Stimulated activated CD8-positive, alpha-beta memory T cell treated with anti-CD3 and anti-CD28 coated beads, Interleukin-7, amount 100 ng/mL, for 48 hours (primary cell): ENCODE results near the gene PPM1F.
"Not testable (repeated sequence)": the region's sequence is repeated elsewhere in the genome, so short reads cannot be mapped to it uniquely, and the experiment has no call there.

Experiments used
- DNase-seq, 2 donors: peaks; one replicate each; pipeline ENCODE4 v3.0.0-alpha.2; 2020; ENCODE audit warnings: low read depth in 1 of 2; ENCODE audit errors: extremely low read depth in 1 of 2

Gene PPM1F

DNA sequence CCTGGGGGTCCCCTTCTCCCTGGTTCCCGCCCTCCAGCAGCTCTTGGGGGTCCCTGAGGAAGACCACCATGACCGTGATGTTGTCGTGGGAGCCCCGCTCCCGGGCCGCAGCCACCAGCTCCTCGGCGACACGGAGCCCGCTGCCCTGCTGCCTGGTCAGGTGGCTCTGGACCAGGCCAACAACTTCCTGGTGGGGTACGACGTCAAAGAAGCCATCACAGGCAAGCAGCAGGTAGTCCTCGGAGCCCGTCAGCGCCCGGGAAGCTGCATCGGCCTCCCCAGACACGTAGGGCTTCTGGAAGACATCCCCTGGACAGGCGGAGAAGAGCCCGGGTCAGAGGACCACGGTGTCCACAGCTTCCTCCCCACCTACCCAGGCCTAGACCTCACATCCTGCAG lies 29.5 kb downstream of the PPM1F start:
- no peak for DNase-seq

DNA sequence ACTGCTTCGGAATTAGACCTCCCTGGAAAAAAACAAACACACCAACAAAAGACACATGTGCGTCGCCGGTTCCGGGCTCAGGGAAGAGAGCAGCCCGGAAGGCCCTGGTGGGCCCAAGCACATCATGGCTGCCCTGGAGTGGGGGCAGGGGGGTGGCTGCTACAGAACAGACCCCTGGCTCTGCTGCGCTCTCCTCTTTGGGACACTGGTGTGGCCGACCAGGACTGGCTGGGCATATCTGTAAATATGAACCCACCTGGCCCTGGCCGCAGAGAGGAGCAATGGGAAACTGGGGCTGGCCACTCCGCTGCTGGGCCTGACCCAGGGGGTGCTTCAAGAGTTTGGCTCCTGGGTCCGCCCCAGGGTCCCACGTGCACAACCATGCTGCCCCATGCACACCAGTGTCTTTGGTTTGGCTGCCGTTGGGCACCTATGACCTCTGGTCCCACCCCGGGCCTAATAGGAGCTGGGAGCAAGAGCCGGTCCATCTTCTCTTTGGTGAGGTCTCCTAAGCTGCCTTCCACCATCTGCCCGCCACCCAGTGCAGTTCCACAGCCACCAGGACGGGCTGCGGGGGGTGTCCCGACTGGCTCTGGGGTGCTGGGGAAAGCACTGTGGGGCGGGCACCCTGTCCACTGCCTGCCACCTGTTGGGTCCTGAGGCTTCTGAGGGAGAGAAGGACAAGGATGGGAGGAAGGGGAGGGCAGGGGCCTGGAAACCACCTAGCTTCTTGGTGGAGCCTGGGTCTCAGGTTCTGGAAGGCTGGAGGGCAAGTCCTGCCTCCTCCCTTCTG lies 30.1 kb downstream of the PPM1F start:
- no peak for DNase-seq

DNA sequence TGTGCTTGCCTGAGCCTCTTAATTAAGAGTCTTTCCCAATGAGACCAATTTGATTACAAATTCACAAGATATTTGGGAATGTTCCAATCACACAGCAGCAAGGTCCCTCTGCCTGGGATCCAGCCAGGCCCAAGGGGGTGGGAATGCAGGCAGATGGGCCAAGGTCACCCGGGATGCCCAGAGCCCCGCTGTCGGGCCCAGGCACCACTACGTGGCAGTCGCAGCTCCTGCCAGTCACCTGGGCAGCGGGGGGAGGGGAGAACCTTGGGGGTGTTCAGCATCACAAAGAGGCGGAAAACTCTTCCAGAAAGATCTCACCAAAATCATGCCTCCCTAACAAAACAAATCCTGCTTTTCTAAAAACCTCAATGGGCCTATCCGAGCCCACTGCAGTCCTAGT lies 30.9 kb downstream of the PPM1F start:
- DNase-seq, result no peak

DNA sequence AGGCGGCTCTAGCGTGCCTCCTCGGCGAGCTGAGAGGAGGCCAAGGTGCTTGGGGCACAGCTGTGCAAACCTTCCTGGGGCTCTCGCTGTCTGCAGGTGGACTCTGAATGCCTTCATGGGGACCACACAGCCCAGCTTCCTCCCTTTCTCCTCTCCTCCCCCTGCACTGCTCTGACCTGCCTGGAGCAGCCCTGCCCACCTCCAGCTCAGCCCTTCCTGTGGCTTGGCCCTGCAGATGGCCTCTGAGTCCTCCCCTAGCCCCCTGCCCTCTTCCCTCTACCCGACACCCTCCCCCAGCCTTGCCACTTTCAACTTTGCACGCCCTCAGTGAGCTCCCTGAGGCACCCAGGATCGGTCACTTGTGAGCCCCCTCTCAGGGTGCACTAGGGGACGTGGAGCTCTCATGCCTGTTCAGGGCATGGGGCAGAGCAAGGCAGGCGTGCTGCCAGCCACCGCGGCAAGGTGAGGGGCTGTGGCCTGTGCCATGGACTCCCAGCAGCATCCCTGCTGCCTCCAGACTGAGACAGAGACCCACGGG lies 31.4 kb downstream of the PPM1F start:
- no peak for DNase-seq

DNA sequence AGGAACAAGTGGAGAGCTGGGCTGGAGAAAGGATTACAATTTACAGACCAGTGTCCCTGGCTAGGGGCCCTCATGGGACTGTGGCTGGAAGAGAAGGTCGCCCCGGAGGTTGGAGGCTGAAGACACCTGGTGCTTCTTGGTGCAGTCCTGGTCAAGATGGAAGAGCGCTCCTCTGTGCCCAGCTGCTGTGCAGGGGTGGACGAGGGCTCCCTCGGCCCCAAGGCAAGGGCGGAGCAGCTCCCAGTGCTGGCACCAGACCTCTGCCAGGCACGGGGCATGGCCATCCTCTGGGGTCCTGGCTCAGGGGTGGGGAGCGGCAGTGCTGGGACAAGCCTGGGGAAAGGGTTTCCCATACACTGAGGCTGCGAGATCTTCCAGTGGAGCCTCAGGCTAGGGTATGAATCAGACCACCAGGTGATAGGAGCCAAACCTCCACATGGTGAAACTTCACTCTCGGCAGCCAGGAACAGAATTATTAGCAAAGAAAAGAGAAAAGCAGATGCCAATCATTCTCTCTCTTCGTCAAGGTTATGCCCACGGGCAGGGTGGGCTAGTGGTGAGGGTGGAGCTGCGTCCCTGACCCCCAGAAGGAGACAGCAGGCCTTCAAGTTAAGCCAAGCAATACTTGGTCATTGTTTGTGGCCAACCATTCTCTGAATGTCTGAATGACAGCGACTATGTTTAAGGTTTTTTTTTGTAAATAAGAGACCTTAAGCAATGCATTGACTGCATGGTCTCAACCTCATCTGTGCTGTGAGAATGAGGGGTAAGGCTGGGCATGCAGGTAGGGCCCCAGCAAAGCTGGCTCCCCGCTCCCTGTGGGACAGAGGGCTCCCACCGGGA lies 32.1 kb downstream of the PPM1F start:
- no peak for DNase-seq

DNA sequence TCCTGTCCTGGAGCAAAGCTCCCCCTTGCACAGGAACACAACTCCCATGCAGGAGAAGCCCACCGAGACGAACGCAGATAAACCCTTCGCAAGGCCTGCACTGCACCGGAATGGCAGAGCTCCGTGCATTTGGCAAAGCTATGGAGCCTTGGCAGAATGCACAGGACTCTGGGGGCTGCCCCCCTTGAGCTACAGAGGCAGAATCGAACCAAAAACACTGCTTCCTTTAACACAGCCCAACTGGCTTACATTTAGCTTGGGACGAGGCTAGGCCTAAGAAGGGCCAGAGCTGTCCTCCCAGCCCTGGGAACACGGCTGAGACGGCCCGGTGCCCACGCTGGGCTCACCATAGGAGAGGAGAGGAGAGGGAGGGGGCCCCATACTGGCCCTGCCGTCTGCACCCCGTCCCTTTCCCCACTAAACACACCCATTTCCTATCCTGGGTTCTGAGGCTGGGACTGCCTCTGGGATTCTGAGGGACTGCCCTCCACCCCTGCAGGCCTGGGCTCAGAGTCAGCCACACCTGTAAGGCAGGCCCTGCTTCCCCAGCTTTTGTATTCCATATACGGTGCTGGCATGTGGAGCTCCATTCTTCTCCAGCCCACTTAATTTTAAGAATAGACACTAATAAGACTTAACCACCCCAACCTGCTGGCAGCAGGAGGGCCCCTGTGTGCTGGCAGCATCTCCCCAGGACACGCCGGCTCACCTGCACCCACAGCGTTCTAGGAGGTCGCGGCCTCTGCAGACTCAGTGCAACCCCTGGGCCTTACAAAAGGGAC lies 32.9 kb downstream of the PPM1F start:
- DNase-seq, result no peak

DNA sequence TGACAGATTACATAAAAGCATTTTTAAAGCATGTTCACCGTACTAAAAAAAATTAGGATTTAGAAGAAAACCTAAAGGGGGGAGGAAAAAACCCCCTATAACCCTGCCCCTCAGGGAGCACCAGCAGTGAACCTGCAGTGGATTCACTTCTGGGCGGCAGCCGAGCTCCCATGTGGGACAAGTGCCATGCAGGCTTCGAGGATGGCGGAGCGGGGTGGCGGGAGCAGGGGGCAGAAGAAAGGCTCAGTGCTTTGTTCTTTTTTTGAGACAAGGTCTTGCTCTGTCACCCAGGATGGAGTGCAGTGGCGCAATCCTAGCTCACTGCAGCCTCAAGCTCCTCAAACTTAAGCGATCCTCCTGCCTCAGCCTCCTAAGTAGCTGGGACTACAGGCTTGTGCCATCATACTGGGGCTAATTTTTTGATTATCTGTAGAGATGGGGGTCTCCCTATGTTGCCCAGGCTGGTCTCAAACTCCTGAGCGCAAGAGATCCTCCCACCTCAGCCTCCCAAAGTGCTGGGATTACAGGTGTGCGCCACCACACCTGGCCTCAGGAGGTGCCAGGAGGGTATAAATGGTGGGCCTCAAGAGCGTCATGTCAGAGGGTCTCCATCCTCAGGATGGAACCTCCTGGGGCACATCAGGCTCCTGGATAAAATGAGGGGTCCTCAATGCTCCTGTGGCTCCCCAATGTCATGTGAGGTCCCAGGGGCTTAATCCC lies 34.0 kb downstream of the PPM1F start:
- DNase-seq, result no peak

DNA sequence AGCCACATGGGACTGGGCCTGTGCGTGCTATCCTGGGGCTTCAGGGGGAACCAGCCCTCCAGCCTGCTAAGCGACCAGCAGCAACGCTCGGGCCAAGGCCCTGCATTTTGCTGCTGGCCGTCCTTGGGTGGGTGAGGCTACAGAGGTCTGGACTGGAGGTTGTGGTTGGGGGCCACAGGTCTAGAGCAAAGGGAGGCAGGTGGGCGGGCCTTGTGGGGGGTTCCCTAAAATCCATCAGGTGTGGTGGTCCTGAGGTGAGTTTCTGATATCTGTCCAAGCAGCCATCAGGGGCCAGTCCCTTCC lies 34.7 kb downstream of the PPM1F start:
- no peak for DNase-seq

DNA sequence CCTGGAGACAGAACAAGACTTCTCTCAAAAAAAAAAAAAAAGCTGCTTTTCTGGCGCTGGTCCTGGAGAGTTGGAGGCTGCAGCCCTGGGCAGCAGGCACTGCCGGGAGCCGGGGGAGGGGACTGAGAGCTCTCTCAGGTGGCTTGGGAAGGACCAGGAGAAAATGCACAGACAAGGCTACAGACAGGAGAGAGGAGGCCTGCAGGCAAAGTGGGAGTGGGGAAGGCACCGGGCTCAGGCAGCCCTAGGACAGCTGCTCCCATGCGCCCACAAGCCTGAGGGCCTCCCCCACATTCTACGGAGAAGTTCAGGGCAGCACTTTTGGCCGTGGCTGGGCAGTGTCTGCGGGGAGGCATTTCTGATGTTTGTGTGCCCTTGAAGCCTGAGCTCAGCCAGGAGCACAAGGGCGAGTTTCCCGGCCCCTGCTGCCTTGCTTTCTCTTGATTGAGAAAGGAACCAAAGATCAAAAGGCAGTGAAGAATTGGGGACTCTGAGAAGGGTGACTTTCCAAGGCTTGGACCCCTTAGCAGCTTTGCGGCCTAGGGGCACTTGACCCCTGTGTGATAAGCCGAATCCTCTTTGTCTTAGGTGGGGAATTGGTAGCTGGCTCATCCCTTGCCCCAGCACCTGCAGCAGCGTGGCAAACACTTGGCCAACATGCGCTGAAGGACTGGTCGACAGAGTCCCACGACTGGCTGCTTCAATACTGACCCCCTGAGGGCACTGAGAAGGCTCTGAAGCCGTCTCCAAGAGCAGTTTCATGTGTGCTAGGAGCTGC lies 35.3 kb downstream of the PPM1F start:
- DNase-seq, result no peak

DNA sequence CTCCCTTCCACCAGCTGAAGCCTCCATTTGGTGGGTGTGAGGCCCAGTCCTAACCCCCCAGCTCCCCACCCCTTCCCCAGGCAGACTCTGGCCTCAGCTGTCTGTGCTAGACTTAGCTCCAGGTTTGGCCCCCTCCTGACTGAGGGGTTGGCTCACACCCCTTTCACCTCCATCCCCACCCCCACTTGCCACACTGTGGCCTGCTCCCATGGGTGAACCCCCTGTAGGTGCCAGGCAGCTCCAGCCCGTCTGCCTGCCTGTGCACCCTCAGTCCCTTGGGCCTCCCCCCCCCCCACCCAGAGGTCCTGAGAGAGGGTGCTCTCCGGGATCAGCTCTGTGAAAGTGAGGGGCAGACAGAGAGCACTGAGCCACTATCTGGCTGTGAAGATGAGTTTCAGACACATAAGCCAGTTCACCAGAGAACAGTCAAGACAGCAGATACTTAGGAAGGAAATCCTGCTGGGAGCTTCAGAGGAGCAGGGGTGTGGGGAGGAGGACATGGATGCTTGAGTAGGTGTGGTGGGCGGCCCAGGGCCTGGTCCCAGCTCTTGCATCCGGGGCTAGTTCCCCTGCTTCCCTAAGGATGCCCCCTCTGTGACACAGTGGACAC lies 36.2 kb downstream of the PPM1F start:
- no peak for DNase-seq

DNA sequence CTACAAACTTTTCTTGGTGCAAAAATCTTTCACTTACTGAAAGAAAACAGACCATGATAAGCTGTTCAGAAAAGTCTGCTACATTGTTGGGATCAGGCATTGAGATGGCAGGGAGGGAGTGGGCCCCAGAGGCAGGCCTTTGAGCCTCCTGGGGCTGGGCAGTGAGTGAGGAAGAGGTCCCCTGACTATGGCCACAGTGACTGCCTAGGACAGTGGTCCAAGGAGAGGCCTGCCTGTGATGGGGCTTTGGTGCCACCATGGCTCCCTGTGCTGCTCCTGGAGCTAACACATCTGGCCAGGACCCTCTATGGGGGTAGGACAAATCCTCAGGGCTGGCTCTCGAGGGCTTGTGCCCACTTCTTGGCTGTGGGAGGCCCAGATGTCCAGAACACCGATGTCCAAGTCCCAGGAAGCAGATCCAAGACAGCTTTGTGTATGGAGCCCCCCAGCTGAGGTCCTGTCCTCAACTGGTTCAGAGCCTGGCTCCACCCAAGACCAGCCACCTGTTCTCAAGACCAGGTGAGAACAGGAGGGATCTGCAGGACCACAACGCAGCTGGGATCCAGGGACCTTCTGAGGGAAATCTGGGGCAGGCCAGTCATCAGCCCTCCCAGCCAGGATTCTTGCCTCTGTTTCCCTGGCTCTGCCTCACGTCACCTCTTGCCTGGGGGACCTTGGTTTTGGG lies 36.9 kb downstream of the PPM1F start:
- no peak for DNase-seq

DNA sequence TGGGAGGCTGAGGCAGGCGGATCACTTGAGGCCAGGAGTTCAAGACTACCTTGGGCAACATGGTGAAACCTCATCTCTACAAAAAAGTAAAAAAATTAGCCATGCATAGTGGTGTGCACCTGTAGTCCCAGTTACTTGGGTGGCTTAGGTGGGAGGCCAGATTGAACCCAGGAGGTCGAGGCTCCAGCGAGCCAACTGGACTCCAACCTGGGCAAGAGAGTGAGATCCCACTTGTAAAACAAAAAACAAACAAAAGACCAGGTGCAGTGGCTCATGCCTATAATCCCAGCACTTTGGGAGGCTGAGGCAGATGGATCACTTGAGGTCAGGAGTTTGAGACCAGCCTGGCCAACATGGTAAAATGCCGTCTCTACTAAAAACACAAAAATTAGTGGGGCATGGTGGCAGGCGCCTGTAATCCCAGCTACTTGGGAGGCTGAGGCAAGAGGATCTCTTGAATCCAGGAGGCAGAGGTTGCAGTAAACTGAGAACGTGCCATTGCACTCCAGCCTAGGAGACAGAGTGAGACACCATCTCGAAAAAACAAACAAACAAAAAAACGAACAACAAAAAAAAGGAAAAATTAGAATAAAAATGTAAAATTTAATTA lies 38.5 kb downstream of the PPM1F start:
- not testable (repeated sequence) for DNase-seq

DNA sequence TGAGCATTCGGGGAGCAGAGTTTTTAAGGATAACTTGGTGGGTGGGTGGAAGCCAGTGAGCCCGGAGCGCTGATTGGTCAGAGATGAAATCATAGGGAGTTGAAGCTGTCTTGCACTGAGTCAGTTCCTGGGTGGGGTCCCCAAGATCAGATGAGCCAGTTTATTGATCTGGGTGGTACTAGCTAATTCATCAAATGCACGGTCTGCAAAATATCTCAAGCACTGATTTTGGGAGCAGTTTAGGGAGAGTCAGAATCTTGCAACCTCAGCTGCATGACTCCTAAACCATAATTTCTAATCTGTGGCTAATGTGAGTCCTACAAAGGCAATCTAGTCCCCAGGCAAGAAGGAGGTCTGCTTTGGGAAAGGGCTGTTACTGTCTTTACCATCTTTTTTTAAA lies 42.3 kb downstream of the PPM1F start:
- DNase-seq, result not testable (repeated sequence)

DNA sequence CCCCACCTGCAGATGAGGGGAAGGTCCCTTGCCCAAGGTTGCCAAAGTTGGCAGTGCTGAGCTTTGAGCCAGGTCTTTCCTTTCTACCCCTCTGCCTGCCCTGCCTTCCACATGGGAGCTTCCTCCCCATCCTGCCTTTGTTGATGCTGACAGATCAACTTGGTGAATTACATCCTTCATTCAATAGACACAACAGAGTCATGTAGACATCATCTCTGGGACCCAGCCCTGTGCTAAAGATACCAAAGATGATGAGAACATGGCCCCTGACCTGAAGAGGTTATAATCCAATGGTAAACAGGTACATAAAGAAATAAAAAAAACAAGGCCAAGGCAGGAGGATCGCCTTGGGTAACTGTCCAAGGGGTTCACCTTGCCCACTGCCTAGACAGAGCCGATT lies 42.8 kb downstream of the PPM1F start:
- DNase-seq, result no peak

DNA sequence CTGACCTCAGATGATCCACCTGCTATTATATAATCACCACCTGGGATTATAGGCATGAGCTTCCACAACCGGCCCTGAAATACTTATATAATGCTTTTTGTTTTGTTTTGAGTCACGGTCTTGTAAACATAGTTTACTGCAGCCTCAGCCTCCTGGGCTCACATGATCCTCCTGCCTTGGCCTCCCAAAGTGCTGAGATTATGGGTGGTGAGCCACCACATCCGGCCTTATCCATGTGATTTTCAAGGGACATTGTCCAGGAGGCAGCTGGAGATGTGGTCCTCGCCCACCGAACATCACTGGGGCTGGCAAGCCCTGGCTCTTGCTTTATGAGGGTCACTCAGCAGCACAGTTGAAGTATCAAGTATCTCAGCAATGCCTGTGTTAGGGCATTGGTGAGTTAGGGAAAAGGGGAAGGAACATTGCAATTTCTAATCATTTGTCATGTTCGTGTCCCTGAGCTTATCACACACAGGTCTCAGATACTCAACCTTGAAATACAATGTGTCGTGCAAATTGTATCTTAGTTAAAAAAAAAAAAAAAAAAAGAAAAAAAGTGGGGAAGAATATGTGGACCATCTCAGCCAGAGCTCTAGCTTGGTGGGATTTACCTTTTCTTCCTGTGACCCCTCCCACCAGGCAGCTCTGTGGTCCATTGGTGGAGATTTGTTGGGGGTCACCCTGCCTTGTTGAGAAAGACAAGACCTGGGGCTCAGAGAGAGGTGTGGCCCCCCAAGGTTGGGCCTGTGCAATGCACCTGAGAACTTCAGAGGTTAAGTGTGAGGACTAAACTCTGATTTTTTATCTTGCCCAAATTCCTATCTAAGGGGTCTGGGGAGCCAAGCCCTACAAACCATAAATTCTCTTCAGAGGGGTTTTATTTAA lies 44.8 kb downstream of the PPM1F start:
- DNase-seq, result no peak

DNA sequence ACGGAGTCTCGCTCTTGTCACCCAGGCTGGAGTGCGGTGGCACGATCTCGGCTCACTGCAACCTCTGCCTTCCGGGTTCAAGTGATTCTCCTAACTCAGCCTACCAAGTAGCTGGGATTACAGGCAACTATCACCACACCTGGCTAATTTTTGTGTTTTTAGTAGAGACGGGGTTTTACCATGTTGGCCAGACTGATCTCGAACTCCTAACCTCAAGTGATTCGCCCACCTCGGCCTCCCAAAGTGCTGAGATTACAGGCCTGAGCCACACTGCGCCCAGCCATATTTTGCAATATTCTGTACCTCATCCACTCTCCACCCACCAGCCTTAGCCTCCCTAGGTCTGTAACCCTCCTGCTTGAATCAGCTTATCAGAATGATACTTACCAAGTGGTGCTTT lies 47.4 kb downstream of the PPM1F start:
- DNase-seq, result not testable (repeated sequence)

DNA sequence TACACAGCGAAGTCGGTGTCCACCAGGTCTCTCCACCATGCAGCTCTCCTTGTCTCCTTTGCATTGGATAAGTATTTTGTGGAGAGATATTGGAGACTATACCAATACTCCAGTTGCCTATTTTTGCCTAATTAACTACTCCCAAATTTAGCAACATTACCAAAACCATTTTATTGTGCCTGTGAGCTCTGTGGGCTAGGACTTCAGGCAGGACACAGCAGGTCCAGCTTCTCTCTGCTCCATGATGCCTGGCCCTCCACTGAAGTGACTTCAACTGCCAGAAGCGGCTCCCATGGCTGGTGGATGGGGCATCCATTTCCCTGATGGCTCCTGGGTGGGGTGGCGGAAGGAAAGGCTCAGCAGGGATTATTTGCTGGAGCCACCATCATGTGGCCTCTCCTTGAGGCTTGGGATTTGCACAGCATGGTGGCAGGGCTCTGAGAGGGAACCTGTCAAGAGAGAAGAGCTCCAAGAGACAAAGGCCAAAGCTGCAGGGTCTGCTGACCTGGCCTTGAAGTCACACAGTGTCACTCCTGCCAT lies 48.3 kb downstream of the PPM1F start:
- no peak for DNase-seq
